Common myeloid progenitor, CD34-positive (primary cell): ENCODE results near the gene SGSH.

Experiments used
- CTCF ChIA-PET: fragments of 350-600 bp; sonication (Branson Sonifier 250); formaldehyde crosslinking; loops from one replicate; lab custom pipeline; 2021; ENCODE audit warnings: antibody characterized with exemption; lab: Charles Lee
- POLR2A ChIA-PET: fragments of 350-600 bp; sonication (Branson Sonifier 250); formaldehyde crosslinking; loops from one replicate; lab custom pipeline; 2021; ENCODE audit warnings: antibody characterized with exemption; lab: Charles Lee
- DNase-seq, 3 donors: peaks; one replicate each; pipeline versions ENCODE4 v3.0.0 to v3.0.0-alpha.2; 2013
- H3K27ac ChIP-seq, 2 experiments: 1 replicate in 1 of 2; 2 replicates in 1 of 2; pipeline ENCODE4 v1.7.0; 2013; ENCODE audit warnings: inconsistent platforms in 2 of 2, low read length in 2 of 2, mild to moderate bottlenecking in 2 of 2, low read depth in 1 of 2, moderate library complexity in 1 of 2; ENCODE audit not compliant: severe bottlenecking in 2 of 2, insufficient read depth in 1 of 2, poor library complexity in 1 of 2
- H3K27me3 ChIP-seq, 5 experiments: replicated peaks in 2 of 5; 1 replicate in 3 of 5; 2 replicates in 2 of 5; pipeline versions ENCODE4 v1.6.1 to v1.7.0; 2013; ENCODE audit warnings: low read length in 4 of 5, mild to moderate bottlenecking in 2 of 5, moderate library complexity in 2 of 5, inconsistent platforms in 1 of 5; ENCODE audit not compliant: insufficient read depth in 5 of 5, control insufficient read depth in 4 of 5
- H3K36me3 ChIP-seq, 4 experiments: 1 replicate in 2 of 4; 2 replicates in 2 of 4; pipeline versions ENCODE4 v1.6.1 to v1.7.0; 2013; ENCODE audit warnings: low read length in 3 of 4, control low read depth in 1 of 4, mild to moderate bottlenecking in 1 of 4; ENCODE audit not compliant: control insufficient read depth in 4 of 4, insufficient read depth in 4 of 4
- H3K4me1 ChIP-seq, 4 experiments: 1 replicate in 3 of 4; 2 replicates in 1 of 4; pipeline versions ENCODE4 v1.6.1 to v1.7.1; 2013; ENCODE audit warnings: low read length in 3 of 4, mild to moderate bottlenecking in 3 of 4, control low read depth in 1 of 4, inconsistent platforms in 1 of 4, moderate library complexity in 1 of 4; ENCODE audit not compliant: control insufficient read depth in 4 of 4, insufficient read depth in 4 of 4; ENCODE audit errors: control extremely low read depth in 1 of 4
- H3K4me3 ChIP-seq, 7 experiments: 1 replicate in 4 of 7; 2 replicates in 3 of 7; pipeline versions ENCODE4 v1.5.1 to v1.7.0; 2013; ENCODE audit warnings: mild to moderate bottlenecking in 7 of 7, low read length in 6 of 7, moderate library complexity in 6 of 7, inconsistent platforms in 2 of 7, low read depth in 2 of 7, control low read depth in 1 of 7; ENCODE audit not compliant: insufficient read depth in 4 of 7, control insufficient read depth in 1 of 7; ENCODE audit errors: extremely low read depth in 1 of 7
- H3K9me3 ChIP-seq, 5 experiments: 1 replicate in 4 of 5; 2 replicates in 1 of 5; pipeline versions ENCODE4 v1.6.1 to v1.7.1; 2013; ENCODE audit warnings: low read length in 4 of 5, mild to moderate bottlenecking in 2 of 5, inconsistent platforms in 1 of 5, low read depth in 1 of 5, moderate library complexity in 1 of 5; ENCODE audit not compliant: control insufficient read depth in 4 of 5, insufficient read depth in 2 of 5; ENCODE audit errors: control extremely low read depth in 1 of 5
- WGBS: methylation state at CpG from one replicate; pipeline ENCODE4 v1.1.5; 2013; ENCODE audit not compliant: insufficient coverage; 5-methylcytosine and 5-hydroxymethylcytosine counted together

SGSH gene

DNA sequence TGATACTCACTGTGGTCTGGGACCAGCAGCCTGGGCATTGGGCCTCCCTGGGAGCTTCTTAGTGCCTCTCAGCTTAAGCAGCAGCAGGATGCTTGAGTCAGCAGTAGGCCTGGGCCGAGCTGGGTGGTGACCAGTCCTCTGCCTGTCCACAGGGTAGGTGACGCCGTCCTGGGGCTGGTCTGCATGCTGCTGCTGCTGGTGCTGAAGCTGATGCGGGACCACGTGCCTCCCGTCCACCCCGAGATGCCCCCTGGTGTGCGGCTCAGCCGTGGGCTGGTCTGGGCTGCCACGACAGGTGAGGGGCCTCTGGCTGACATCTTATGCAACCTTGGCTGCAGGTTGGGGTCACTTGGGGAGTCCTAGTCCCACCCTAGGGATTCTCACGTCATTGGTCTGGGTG, 7.5 kb upstream of the SGSH start:
- no peaks in the 10 kb centered on the region for H3K36me3 ChIP-seq
- H3K27ac ChIP-seq: no peak overlapping the region
- no peak for DNase-seq
- no peaks in the 10 kb centered on the region for H3K4me1 ChIP-seq
- POLR2A ChIA-PET: no interaction called here
- H3K4me3 ChIP-seq: no peak overlapping the region
- peaks cover 0 to 57% (median 7%) of the 10 kb centered on the region in 5 experiments for H3K27me3 ChIP-seq
- H3K9me3 ChIP-seq: peaks cover 2 to 7% (median 4%) of the 10 kb centered on the region in 5 experiments
- CTCF ChIA-PET: interaction anchor here (0.6 to 3.3 kb wide), 4 partner anchors 24 to 267 kb away, joined by 3 to 9 read pairs (median 6); no protein-coding TSS in a partner anchor
- WGBS: 93% methylated on average over 9 of the region's 11 CpGs

DNA sequence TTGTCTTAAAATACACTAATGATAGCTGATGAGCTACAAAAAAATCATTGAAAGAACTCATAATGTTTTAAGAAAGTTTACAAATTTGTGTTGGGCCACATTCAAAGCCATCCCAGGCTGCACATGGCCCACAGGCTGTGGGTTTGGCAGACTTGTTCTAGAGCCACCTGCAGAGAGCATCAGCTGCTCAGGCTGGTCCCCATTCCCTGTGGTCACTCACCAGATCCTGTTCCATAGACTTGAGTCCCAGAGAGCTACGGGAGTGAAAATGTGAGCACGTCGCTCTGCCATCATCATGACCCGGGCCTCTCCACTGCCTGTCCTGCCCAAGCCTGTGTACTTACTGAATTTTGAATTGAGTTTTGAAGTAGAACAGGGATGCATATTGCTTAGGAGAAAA, 7.0 kb upstream of the SGSH start:
- H3K27ac ChIP-seq: no peak overlapping the region
- H3K4me1 ChIP-seq: no peaks in the 10 kb centered on the region
- no peak for DNase-seq
- POLR2A ChIA-PET: no interaction called here
- 100% methylated on average over 4 of the region's 4 CpGs for WGBS
- peaks cover 0 to 62% (median 7%) of the 10 kb centered on the region in 5 experiments for H3K27me3 ChIP-seq
- no peak overlapping the region for H3K4me3 ChIP-seq
- CTCF ChIA-PET: interaction anchor here (0.6 to 3.3 kb wide), 4 partner anchors 25 to 267 kb away, joined by 3 to 9 read pairs (median 6); no protein-coding TSS in a partner anchor
- peaks cover 0 to 4% (median 1%) of the 10 kb centered on the region in 5 experiments for H3K9me3 ChIP-seq
- no peaks in the 10 kb centered on the region for H3K36me3 ChIP-seq

DNA sequence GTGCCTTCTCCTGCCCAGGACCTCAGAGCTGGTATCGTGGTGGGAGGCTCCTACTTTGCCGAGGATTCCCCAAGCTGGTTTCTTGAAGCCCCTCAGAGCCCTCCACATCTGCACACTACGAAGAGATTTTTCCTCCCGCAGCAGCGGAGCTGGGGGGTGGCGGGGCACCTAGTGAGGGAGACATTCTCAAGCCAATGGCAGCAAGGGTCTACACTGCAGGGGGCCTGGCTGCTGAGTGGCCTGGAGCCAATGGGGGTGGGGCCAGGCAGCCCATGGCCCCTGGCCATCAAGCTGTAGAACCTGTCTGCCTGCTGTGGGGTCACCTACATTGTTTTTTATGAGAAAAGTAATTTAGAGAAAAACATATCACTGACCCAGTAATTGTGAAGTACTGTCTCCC, 5.1 kb upstream of the SGSH start:
- peaks cover 0 to 79% (median 7%) of the 10 kb centered on the region in 5 experiments for H3K27me3 ChIP-seq
- WGBS: 95% methylated on average over 4 of the region's 6 CpGs
- POLR2A ChIA-PET: no interaction called here

DNA sequence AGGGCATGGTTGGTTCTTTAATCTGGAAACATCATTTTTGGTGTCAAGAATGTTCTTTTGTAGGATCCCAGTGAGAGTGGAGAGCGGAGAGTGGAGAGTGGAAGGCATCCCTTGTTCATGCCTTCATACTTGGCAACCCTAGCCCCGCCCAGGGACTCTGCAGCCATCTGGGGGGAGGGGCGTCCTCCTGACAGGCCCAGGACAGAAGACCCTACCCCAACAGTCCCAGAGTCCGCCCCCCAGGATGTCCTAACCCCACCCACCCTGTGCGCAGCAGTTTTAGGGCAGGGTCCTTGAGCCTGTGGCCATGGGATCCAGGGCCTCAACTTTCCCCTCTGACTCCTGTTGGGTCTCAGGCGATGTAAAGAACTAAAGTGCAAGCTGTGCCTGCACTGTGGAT, 4.5 kb upstream of the SGSH start:
- CTCF ChIA-PET: interaction anchor here (3.3 kb wide), 1 partner anchor 28 kb away, joined by 9 read pairs; no protein-coding TSS in a partner anchor
- no peak for DNase-seq
- no peak overlapping the region for H3K27ac ChIP-seq
- peaks cover 0 to 1% (median 0%) of the 10 kb centered on the region in 5 experiments for H3K9me3 ChIP-seq
- H3K36me3 ChIP-seq: no peaks in the 10 kb centered on the region
- no peak overlapping the region for H3K4me3 ChIP-seq
- H3K27me3 ChIP-seq: peaks cover 0 to 82% (median 7%) of the 10 kb centered on the region in 5 experiments
- peaks cover 0 to 11% (median 6%) of the 10 kb centered on the region in 4 experiments for H3K4me1 ChIP-seq
- WGBS: 100% methylated on average over 2 of the region's 6 CpGs
- POLR2A ChIA-PET: no interaction called here

More for the DNA sequence above, 5.1 kb upstream of the SGSH start:
- no peaks in the 10 kb centered on the region for H3K36me3 ChIP-seq
- CTCF ChIA-PET: interaction anchor here (1.6 to 3.3 kb wide), 2 partner anchors 9 to 28 kb away, joined by 3 to 9 read pairs; no protein-coding TSS in a partner anchor
- H3K4me3 ChIP-seq: no peak overlapping the region
- peaks cover 0 to 1% (median 0%) of the 10 kb centered on the region in 5 experiments for H3K9me3 ChIP-seq
- no peak for DNase-seq
- no peak overlapping the region for H3K27ac ChIP-seq
- peaks cover 0 to 6% (median 1%) of the 10 kb centered on the region in 4 experiments for H3K4me1 ChIP-seq

DNA sequence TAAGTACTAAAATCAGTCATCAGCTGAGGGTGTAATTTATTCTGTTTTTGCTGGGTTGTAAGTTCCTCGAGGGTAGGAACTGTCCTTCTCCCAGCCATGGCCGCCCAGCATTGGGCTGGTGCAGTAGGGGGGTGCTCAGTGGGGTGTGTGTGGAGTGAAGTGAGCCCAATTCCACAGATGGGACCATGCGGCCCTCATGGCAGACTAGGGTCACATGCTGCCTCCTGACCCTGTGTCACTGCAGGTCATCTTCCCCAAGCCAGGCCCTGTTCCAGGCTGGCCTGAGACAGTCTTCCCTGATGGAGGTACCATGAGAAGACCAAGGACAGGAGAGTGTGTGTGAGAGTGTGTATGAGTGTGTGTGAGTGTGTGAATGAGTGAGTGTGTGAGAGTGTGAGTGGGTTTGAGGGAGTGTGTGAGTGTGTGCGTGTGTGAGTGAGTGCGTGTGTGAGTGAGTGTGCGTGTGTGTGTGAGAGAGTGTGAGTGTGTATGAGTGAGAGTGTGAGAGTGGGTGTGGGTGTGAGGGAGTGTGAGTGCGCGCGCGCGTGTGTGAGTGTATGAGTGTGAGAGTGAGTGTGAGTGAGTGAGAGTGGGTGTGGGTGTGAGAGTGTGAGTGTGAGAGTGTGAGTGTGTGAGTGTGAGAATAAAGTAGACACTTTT, 3.8 kb upstream of the SGSH start:
- over 99% methylated on average over 11 of the region's 11 CpGs for WGBS
- H3K9me3 ChIP-seq: peaks cover 0 to 1% (median 0%) of the 10 kb centered on the region in 5 experiments
- H3K36me3 ChIP-seq: no peaks in the 10 kb centered on the region
- no peak overlapping the region for H3K4me3 ChIP-seq
- ChIA-PET CTCF (no interaction called here), POLR2A (no interaction called here)
- no peak for DNase-seq
- peaks cover 0 to 18% (median 13%) of the 10 kb centered on the region in 4 experiments for H3K4me1 ChIP-seq
- H3K27ac ChIP-seq: no peak overlapping the region
- H3K27me3 ChIP-seq: peaks cover 0 to 81% (median 7%) of the 10 kb centered on the region in 5 experiments

DNA sequence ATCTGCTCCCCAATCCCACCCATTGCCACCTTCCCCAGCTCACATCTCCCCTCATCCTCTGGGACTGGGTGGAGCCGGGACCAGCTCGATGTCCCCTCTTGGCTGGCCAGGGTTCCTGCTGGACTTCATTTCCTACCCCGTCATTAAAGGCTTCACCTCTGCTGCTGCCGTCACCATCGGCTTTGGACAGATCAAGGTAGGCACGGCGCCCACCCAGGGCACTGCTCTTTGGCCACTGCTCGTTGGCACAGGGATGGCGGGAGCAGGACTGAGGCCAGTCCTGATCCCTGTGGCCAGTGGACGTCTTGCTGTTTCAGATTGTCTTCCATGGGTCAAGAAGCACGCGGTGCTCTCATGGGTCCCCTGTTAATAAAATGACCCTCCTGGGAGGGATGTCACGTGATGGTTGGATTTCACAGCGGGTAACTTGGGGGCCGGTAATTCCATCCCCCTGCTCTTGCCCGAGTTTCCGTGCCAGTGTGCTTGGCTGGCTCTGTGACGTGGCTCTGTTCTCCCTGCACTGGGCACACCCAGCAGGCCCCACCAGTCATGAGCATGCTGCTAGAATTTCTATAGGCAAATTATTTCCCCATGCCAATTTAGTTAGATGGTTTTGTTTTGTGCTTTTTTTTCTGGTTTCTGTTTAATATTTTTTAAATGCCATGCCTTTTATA, 3.1 kb upstream of the SGSH start:
- ChIA-PET CTCF (no interaction called here), POLR2A (no interaction called here)
- Histone ChIP-seq H3K9me3 (peaks cover 0 to 1% (median 0%) of the 10 kb centered on the region in 5 experiments), H3K27me3 (peaks cover 0 to 77% (median 7%) of the 10 kb centered on the region in 5 experiments), H3K4me3 (no peak overlapping the region), H3K27ac (no peak overlapping the region), H3K36me3 (no peaks in the 10 kb centered on the region), H3K4me1 (peaks cover 0 to 25% (median 20%) of the 10 kb centered on the region in 4 experiments)
- WGBS: 96% methylated on average over 18 of the region's 18 CpGs
- DNase-seq: no peak
